Endothelial cell of umbilical vein (primary cell): ENCODE measurements around the gene LYPLAL1. TPM values are rescaled to one million over a fixed set of nuclear protein-coding genes. Genes with fewer than 3 reads are reported as not detected.

Experiments
- BruUV-seq: library from RNA; stranded (reverse); fragments of 400-500 nt; replicated peaks from 2 replicates; lab custom pipeline; 2021; lab: Mats Ljungman, UMichigan
- CTCF ChIA-PET: fragments of 300-600, 350-600 bp; sonication (Branson Sonifier 250); formaldehyde crosslinking; loops from one replicate; lab custom pipeline; 2021; ENCODE audit warnings: antibody characterized with exemption, inconsistent platforms; lab: Charles Lee
- POLR2A ChIA-PET: fragments of 300-600, 350-600 bp; sonication (Branson Sonifier 250); formaldehyde crosslinking; loops from one replicate; lab custom pipeline; 2021; ENCODE audit warnings: antibody characterized with exemption, inconsistent platforms; lab: Charles Lee
- DNase-seq: peaks from one replicate; pipeline ENCODE4 v3.0.0-alpha.2; 2011; ENCODE audit warnings: low read depth, low spot score
- FAIRE-seq: peaks from 2 replicates; lab custom pipeline; 2011; peaks lifted over from hg19 to GRCh38; lab: Jason Lieb, UNC
- H2AFZ ChIP-seq: 2 replicates; pipeline ENCODE4 v1.6.0; 2012; ENCODE audit warnings: low read depth, low read length, control low read depth, inconsistent platforms
- H3K27ac ChIP-seq: 2 replicates; pipeline ENCODE4 v1.5.1; 2011; ENCODE audit warnings: low read depth, mild to moderate bottlenecking, control low read depth, low read length, moderate library complexity; ENCODE audit not compliant: insufficient read depth
- H3K27me3 ChIP-seq, 2 experiments: 2 replicates each; pipeline versions ENCODE4 v1.6.0 to v1.6.1; 2011; ENCODE audit warnings: low read length in 2 of 2, mixed read lengths in 1 of 2; ENCODE audit not compliant: control insufficient read depth in 2 of 2, insufficient read depth in 2 of 2
- H3K36me3 ChIP-seq, 2 experiments: 2 replicates in 1 of 2; 3 replicates in 1 of 2; pipeline ENCODE4 v1.5.1; 2011; ENCODE audit warnings: low read length in 2 of 2, mild to moderate bottlenecking in 1 of 2, moderate library complexity in 1 of 2; ENCODE audit not compliant: control insufficient read depth in 2 of 2, insufficient read depth in 2 of 2; ENCODE audit errors: extremely low read depth in 1 of 2
- H3K4me1 ChIP-seq: 3 replicates; pipeline ENCODE4 v1.5.1; 2011; ENCODE audit warnings: mild to moderate bottlenecking, low read length; ENCODE audit not compliant: control insufficient read depth, insufficient read depth; ENCODE audit errors: extremely low read depth
- H3K4me2 ChIP-seq: 2 replicates; pipeline ENCODE4 v1.6.1; 2011; ENCODE audit warnings: low read length, control low read depth, mixed read lengths; ENCODE audit not compliant: insufficient read depth
- H3K4me3 ChIP-seq, 3 experiments: fragments of 200-600 bp in 1 of 3; sonication (generic), shearing (Covaris generic) in 1 of 3; replicated peaks in 1 of 3; 2 replicates each; pipeline ENCODE4 v1.5.1; 2011 to 2016; ENCODE audit warnings: control low read depth in 3 of 3, low read length in 3 of 3, mild to moderate bottlenecking in 2 of 3, inconsistent platforms in 1 of 3, low read depth in 1 of 3, moderate library complexity in 1 of 3; ENCODE audit not compliant: insufficient read depth in 1 of 3
- H3K79me2 ChIP-seq: 2 replicates; pipeline ENCODE4 v1.6.0; 2012; ENCODE audit warnings: low read length, inconsistent platforms; ENCODE audit not compliant: control insufficient read depth, insufficient read depth
- H3K9ac ChIP-seq: replicated peaks from 2 replicates; pipeline ENCODE3; 2011; ENCODE audit warnings: low read length, control low read depth; ENCODE audit not compliant: insufficient read depth; ENCODE audit errors: extremely low read depth
- H3K9me1 ChIP-seq: replicated peaks from 3 replicates; pipeline ENCODE4 v1.6.0; 2011; ENCODE audit warnings: mild to moderate bottlenecking, low read length; ENCODE audit not compliant: control insufficient read depth, insufficient read depth; ENCODE audit errors: extremely low read depth
- H3K9me3 ChIP-seq: replicated peaks from 2 replicates; pipeline ENCODE4 v1.5.1; 2012; ENCODE audit warnings: low read length, inconsistent platforms; ENCODE audit not compliant: control insufficient read depth, insufficient read depth
- H4K20me1 ChIP-seq: replicated peaks from 2 replicates; pipeline ENCODE3; 2011; ENCODE audit warnings: mild to moderate bottlenecking, low read length; ENCODE audit not compliant: control insufficient read depth, insufficient read depth; ENCODE audit errors: extremely low read depth
- EZH2 ChIP-seq: IDR thresholded peaks from 2 replicates; pipeline ENCODE4 v1.6.1; 2012; ENCODE audit warnings: borderline replicate concordance, low read depth, mild to moderate bottlenecking, moderate library complexity, low read length, inconsistent platforms; ENCODE audit not compliant: severe bottlenecking
- FOS ChIP-seq: IDR thresholded peaks from 2 replicates; pipeline ENCODE4 v1.6.1; 2011; ENCODE audit warnings: mild to moderate bottlenecking, low read length, moderate library complexity, borderline replicate concordance; ENCODE audit not compliant: insufficient read depth
- GATA2 ChIP-seq: IDR thresholded peaks from 2 replicates; pipeline ENCODE4 v1.7.0; 2011; ENCODE audit warnings: low read depth, mild to moderate bottlenecking, moderate library complexity, mixed read lengths, low read length; ENCODE audit not compliant: insufficient read length, insufficient read depth
- JUN ChIP-seq: IDR thresholded peaks from 2 replicates; pipeline ENCODE4 v1.6.1; 2011; ENCODE audit warnings: borderline replicate concordance, low read depth; ENCODE audit not compliant: insufficient read length, insufficient read depth
- MYC ChIP-seq: IDR thresholded peaks from one replicate; pipeline ENCODE4 v1.6.1; 2011; ENCODE audit warnings: mild to moderate bottlenecking, low read depth, low read length
- POLR2A ChIP-seq: IDR thresholded peaks from 2 replicates; pipeline ENCODE4 v1.6.1; 2012; ENCODE audit warnings: low read depth, mild to moderate bottlenecking, control low read depth, low read length
- POLR2AphosphoS5 ChIP-seq: IDR thresholded peaks from 2 replicates; pipeline ENCODE4 v1.6.1; 2012; ENCODE audit warnings: low read depth, mild to moderate bottlenecking, control low read depth, low read length, moderate library complexity; ENCODE audit not compliant: insufficient read depth
- dilution Hi-C: fragments of 300-500 bp; cut with MboI; formaldehyde crosslinking; loops from one replicate; pipeline ENCODE4 v1.15.0; 2019; ENCODE audit warnings: low sequenced_read_pairs; ENCODE audit not compliant: extremely low pct_ligation_motif_present
- intact Hi-C: fragments of 100-400 bp; cut with micrococcal nuclease; formaldehyde crosslinking; loops from one replicate; pipeline ENCODE4 v1.10.0; 2022
- polyA plus RNA-seq, 4 experiments: library from polyadenylated mRNA; depleted of rRNA in 3 of 4; stranded (reverse) in 3 of 4; unstranded in 1 of 4; fragments of >200 nt; gene quantifications; 2 replicates each; pipeline versions ENCODE4 v1.2.1 to v1.2.3, GENCODE V29; 2011 to 2012; ENCODE audit warnings: missing spikeins in 1 of 4
- total RNA-seq: library from RNA; stranded (reverse); gene quantifications from 2 replicates; pipeline ENCODE4 v1.2.3, GENCODE V29; 2021
- TF ChIP-seq, protein P1 (sequence below), 2 donors: IDR thresholded peaks; 1 replicate in 1 of 2; 2 replicates in 1 of 2; pipeline ENCODE4 v1.5.1; 2011; ENCODE audit warnings: low read length in 2 of 2, mild to moderate bottlenecking in 2 of 2, moderate library complexity in 2 of 2, control low read depth in 1 of 2, inconsistent platforms in 1 of 2, low read depth in 1 of 2; ENCODE audit not compliant: insufficient read depth in 1 of 2; ENCODE audit errors: extremely low read depth in 1 of 2
- TF ChIP-seq, protein P2 (sequence below): IDR thresholded peaks from 2 replicates; pipeline ENCODE4 v1.6.1; 2011; ENCODE audit not compliant: insufficient read depth, insufficient read length

Gene LYPLAL1
- total and polyA plus RNA-seq, 2 donors (not counting 3 experiments of a cell fraction or from before 2014, with no cell fraction given) = 7.4 to 25.4 TPM

DNA sequence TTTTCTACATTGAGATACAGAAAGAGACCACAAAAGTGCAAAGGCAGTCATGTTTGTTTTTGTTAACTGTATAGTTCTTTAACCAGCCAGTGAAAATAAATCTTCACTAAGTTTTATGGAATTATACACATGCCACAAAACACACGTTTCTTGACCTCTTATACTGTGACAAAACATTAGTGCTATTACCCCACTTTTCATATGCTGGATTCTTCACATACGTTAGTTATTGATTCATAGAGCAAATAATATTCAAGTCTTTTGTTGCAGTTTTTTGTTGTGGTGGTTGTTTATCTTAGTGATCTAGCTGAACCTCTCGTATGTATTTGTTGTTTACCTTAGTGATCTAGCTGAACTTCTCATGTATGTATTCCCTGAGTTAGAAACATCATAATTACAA is 28.0 kb downstream of the LYPLAL1 start:
- Histone ChIP-seq H3K79me2 (no peaks in the 10 kb centered on the region), H3K36me3 (no peaks in the 10 kb centered on the region), H3K9me1 (no peaks in the 10 kb centered on the region), H3K27me3 (no peaks in the 10 kb centered on the region), H3K9ac (no peak overlapping the region), H3K4me3 (no peak overlapping the region), H4K20me1 (no peaks in the 10 kb centered on the region), H3K9me3 (no peaks in the 10 kb centered on the region), H3K4me1 (no peaks in the 10 kb centered on the region), H3K4me2 (no peak overlapping the region), H2AFZ (no peak overlapping the region), H3K27ac (no peak overlapping the region)
- TF ChIP-seq MYC (no peak), JUN (no peak), GATA2 (no peak), POLR2A (no peak), FOS (no peak), POLR2AphosphoS5 (no peak), EZH2 (no peak)
- TF ChIP-seq, protein P1, sequence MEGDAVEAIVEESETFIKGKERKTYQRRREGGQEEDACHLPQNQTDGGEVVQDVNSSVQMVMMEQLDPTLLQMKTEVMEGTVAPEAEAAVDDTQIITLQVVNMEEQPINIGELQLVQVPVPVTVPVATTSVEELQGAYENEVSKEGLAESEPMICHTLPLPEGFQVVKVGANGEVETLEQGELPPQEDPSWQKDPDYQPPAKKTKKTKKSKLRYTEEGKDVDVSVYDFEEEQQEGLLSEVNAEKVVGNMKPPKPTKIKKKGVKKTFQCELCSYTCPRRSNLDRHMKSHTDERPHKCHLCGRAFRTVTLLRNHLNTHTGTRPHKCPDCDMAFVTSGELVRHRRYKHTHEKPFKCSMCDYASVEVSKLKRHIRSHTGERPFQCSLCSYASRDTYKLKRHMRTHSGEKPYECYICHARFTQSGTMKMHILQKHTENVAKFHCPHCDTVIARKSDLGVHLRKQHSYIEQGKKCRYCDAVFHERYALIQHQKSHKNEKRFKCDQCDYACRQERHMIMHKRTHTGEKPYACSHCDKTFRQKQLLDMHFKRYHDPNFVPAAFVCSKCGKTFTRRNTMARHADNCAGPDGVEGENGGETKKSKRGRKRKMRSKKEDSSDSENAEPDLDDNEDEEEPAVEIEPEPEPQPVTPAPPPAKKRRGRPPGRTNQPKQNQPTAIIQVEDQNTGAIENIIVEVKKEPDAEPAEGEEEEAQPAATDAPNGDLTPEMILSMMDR (IDR thresholded peaks at IDR 0.05; ENCODE audit: extremely low read depth in 1 of 2, insufficient read depth in 1 of 2, low read depth in 1 of 2, low read length in 2 of 2) = no peak
- TF ChIP-seq, protein P2, sequence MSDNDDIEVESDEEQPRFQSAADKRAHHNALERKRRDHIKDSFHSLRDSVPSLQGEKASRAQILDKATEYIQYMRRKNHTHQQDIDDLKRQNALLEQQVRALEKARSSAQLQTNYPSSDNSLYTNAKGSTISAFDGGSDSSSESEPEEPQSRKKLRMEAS = no peak
- ChIA-PET POLR2A (no interaction called here), CTCF (interaction anchor here (0.9 to 1.3 kb wide), 2 partner anchors 13 to 872 kb away, joined by 3 to 4 read pairs; no protein-coding TSS in a partner anchor)
- no peak for DNase-seq
- intact Hi-C loops (loop anchor here (2.0 to 5.0 kb wide), 2 partner anchors 13 to 116 kb away; no protein-coding TSS in a partner anchor), dilution Hi-C loops (no loop called here)
- no peak for FAIRE-seq
- no TSS peak for BruUV-seq
